Body of pancreas (tissue), 4 donors: ENCODE data around the gene TOP2A.

ENCODE experiments used
- POLR2A ChIP-seq, 3 donors: fragments of 450-650 bp; IDR thresholded peaks; one replicate each; pipeline ENCODE4 v1.6.1; 2016; ENCODE audit warnings: antibody characterized with exemption in 3 of 3, mild to moderate bottlenecking in 2 of 3
- TF ChIP-seq, protein P1 (sequence below), 7 experiments: fragments of 450-650 bp in 4 of 7; fragments of 200-600 bp in 3 of 7; sonication (generic) in 3 of 7; IDR thresholded peaks; one replicate each; pipeline ENCODE4 v1.5.1; 2016 to 2019; ENCODE audit warnings: antibody characterized with exemption in 7 of 7

DNA sequence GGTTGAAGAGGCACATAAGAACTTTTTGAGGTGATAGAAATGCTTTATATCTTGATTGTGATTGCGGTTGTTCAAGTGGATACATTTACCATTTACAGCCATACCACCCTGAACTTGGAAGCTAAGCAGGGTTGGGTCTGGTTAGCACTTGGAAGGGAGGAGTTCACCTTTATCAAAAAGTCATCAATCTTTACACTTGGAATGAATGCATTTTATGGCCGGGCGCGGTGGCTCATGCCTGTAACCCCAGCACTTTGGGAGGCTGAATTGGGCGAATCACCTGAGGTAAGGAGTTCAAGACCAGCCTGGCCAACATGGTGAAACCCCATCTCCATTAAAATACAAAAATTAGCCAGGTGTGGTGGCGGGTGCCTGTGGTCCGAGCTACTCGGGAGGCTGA is 43.7 kb downstream of the TOP2A start:
- TF ChIP-seq, protein P1, sequence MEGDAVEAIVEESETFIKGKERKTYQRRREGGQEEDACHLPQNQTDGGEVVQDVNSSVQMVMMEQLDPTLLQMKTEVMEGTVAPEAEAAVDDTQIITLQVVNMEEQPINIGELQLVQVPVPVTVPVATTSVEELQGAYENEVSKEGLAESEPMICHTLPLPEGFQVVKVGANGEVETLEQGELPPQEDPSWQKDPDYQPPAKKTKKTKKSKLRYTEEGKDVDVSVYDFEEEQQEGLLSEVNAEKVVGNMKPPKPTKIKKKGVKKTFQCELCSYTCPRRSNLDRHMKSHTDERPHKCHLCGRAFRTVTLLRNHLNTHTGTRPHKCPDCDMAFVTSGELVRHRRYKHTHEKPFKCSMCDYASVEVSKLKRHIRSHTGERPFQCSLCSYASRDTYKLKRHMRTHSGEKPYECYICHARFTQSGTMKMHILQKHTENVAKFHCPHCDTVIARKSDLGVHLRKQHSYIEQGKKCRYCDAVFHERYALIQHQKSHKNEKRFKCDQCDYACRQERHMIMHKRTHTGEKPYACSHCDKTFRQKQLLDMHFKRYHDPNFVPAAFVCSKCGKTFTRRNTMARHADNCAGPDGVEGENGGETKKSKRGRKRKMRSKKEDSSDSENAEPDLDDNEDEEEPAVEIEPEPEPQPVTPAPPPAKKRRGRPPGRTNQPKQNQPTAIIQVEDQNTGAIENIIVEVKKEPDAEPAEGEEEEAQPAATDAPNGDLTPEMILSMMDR (IDR thresholded peaks at IDR 0.05): no peak
- no peak for TF ChIP-seq POLR2A (IDR thresholded peaks at IDR 0.05)
